Measurements from ENCODE around the gene DSN1.

The DSN1 gene

GRCh38 chr20:36736451-36737182 is 36.9 kb downstream of the DSN1 start:
- TF ChIP-seq CTCF (IDR thresholded peaks at IDR 0.05; ENCODE audit: insufficient read depth, low read depth, low read length, missing control alignments): no peak
- no peak for DNase-seq (ENCODE audit: low read depth)
- H3K4me3 ChIP-seq (ENCODE audit: low read depth, low read length): no peak overlapping the region

GRCh38 chr20:36732456-36732855 is 41.1 kb downstream of the DSN1 start:
- no peak for TF ChIP-seq CTCF (IDR thresholded peaks at IDR 0.05; ENCODE audit: insufficient read depth, low read depth, low read length, missing control alignments)
- H3K4me3 ChIP-seq (ENCODE audit: low read depth, low read length): no peak overlapping the region
- no peak for DNase-seq (ENCODE audit: low read depth)

GRCh38 chr20:36728986-36729385 is 44.6 kb downstream of the DSN1 start:
- peak; percentile 23 for TF ChIP-seq CTCF (IDR thresholded peaks at IDR 0.05; ENCODE audit: insufficient read depth, low read depth, low read length, missing control alignments)
- no peak overlapping the region for H3K4me3 ChIP-seq (ENCODE audit: low read depth, low read length)
- peak; percentile 42 for DNase-seq (ENCODE audit: low read depth)

- no peak for DNase-seq (ENCODE audit: low read depth)
- TF ChIP-seq CTCF (IDR thresholded peaks at IDR 0.05; ENCODE audit: insufficient read depth, low read depth, low read length, missing control alignments): no peak
- no peak overlapping the region for H3K4me3 ChIP-seq (ENCODE audit: low read depth, low read length)
Measured at GRCh38 chr20:36726168-36726567, 47.4 kb downstream of the DSN1 start.

GRCh38 chr20:36720510-36720909 is 53.1 kb downstream of the DSN1 start:
- DNase-seq (ENCODE audit: low read depth): no peak
- no peak overlapping the region for H3K4me3 ChIP-seq (ENCODE audit: low read depth, low read length)
- no peak for TF ChIP-seq CTCF (IDR thresholded peaks at IDR 0.05; ENCODE audit: insufficient read depth, low read depth, low read length, missing control alignments)

- H3K4me3 ChIP-seq (ENCODE audit: low read depth, low read length): no peak overlapping the region
- peak; percentile 17 for DNase-seq (ENCODE audit: low read depth)
- TF ChIP-seq CTCF (IDR thresholded peaks at IDR 0.05; ENCODE audit: insufficient read depth, low read depth, low read length, missing control alignments): peak; percentile 19
Measured at GRCh38 chr20:36717657-36718056, 55.9 kb downstream of the DSN1 start.

- no peak overlapping the region for H3K4me3 ChIP-seq (ENCODE audit: low read depth, low read length)
- no peak for DNase-seq (ENCODE audit: low read depth)
- TF ChIP-seq CTCF (IDR thresholded peaks at IDR 0.05; ENCODE audit: insufficient read depth, low read depth, low read length, missing control alignments): no peak
Measured at GRCh38 chr20:36717021-36717420, 56.5 kb downstream of the DSN1 start.
